Measurements from ENCODE around the gene TMEM117. TPM values are rescaled to one million over a fixed set of nuclear protein-coding genes. Genes with fewer than 3 reads are reported as not detected.
"Not testable (repeated sequence)": the region's sequence is repeated elsewhere in the genome, so short reads cannot be mapped to it uniquely, and the experiment has no call there.

TMEM117 gene
- total RNA-seq, 1 experiment from 2014 or later, result 12.0 TPM

GRCh38 chr12:44362947-44363346, 527.1 kb downstream of the TMEM117 start:
- DNase-seq (ENCODE audit: low read depth), result no peak
- in situ Hi-C loops (cut with HindIII; ENCODE audit: low pct_unique_long_range_greater_than_20kb, low sequenced_read_pairs), result no loop called here

DNA sequence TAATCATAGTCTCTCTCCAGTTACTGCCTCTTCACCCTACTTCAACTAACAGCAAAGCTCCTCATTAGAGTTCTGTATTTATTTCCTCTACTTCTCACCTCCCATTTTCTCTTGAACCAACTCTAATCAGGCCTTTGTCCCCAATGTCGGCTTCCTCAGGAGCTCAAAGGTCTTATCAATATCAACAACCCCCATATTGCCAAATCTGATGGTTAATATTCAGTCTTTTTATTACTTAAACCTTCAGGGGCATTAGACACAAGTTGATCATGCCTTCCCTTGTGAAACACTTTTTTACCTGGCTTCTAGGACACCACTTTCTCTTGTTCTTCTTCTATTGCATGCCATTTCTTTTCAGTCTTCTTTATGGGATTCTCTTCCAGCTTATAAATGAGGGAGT, 531.3 kb downstream of the TMEM117 start:
- in situ Hi-C loops (cut with HindIII; ENCODE audit: low pct_unique_long_range_greater_than_20kb, low sequenced_read_pairs), result no loop called here
- DNase-seq (ENCODE audit: low read depth), result no peak

GRCh38 chr12:44367916-44368315, 532.0 kb downstream of the TMEM117 start:
- DNase-seq (ENCODE audit: low read depth), result no peak
- in situ Hi-C loops (cut with HindIII; ENCODE audit: low pct_unique_long_range_greater_than_20kb, low sequenced_read_pairs), result no loop called here

GRCh38 chr12:44369998-44370397, 534.1 kb downstream of the TMEM117 start:
- no peak for DNase-seq (ENCODE audit: low read depth)
- in situ Hi-C loops (cut with HindIII; ENCODE audit: low pct_unique_long_range_greater_than_20kb, low sequenced_read_pairs), result no loop called here

DNA sequence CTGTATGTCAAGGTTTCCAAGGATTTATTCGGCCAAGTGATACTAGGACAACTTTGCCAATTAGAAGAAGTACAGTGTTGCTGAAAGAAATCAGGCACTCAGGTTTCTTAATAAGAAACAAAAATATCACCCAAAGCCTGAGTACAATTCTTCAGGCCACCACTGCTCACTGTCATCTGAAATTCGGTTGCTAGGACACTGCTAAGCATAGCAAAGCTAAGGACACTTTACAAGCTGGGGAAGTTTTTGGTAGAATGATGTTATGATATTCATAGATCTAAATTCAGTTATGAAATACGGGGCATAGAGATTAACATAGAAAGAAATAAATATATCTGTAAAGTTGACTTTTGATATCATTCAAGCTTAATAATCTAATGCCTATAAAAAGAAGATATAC, 535.1 kb downstream of the TMEM117 start:
- no peak for DNase-seq (ENCODE audit: low read depth)
- in situ Hi-C loops (cut with HindIII; ENCODE audit: low pct_unique_long_range_greater_than_20kb, low sequenced_read_pairs), result no loop called here

GRCh38 chr12:44372259-44372658, 536.4 kb downstream of the TMEM117 start:
- in situ Hi-C loops (cut with HindIII; ENCODE audit: low pct_unique_long_range_greater_than_20kb, low sequenced_read_pairs), result no loop called here
- DNase-seq (ENCODE audit: low read depth), result no peak

DNA sequence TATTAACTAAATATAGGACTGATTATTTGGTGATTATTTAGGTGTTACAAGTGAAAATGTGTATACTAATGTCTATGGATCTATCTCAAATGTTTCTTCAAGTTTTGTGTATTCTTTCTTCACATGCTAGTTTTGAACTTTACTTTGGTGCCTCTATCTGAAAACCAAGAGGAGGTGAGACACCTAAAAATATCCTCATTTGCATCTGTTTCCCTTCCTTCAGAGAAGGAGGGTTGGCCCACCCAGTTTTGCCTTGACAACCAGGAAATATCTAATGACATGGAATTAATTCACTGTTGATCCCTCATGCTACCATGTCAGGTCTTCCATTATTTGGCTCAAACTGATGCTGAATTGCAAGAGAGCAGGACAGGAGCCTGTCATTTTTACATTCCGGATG, 539.8 kb downstream of the TMEM117 start:
- in situ Hi-C loops (cut with HindIII; ENCODE audit: low pct_unique_long_range_greater_than_20kb, low sequenced_read_pairs), result no loop called here
- DNase-seq (ENCODE audit: low read depth), result no peak

DNA sequence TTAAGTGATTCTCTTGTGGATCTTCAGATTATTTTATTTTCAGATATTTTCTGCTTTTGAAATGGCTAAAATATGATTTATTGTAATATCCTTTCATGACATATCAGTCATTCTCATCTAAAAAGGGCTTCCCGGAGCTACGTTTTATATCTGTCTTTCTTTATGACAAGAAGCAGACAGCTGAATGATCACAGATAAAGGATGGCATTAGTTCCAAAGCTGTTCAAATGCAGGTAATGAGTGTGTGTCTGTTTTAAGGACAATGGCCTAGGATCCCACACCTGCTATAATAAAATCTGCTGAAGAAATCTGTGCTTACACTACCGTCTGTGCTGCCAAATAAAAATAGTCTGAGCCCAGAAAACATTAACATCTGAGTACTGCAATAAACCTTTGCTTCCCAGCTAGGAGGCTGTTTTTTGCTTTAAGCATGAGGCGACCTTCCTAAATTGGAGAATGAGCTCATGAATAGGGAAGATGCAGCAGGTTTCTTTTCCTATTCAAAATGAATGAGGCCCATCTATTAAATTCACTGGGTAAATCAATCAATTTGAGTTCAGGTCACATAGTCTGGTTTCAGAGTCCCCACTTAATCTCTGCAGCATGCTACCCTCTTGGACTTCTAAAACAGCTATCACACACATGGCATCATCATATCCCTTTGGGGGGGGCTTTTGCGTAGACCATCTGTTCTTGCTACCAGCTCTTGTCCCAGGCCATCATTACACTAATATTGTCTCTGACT, 541.7 kb downstream of the TMEM117 start:
- in situ Hi-C loops (cut with HindIII; ENCODE audit: low pct_unique_long_range_greater_than_20kb, low sequenced_read_pairs), result no loop called here
- DNase-seq (ENCODE audit: low read depth), result no peak

- DNase-seq (ENCODE audit: low read depth); in situ Hi-C loops (cut with HindIII; ENCODE audit: low pct_unique_long_range_greater_than_20kb, low sequenced_read_pairs): not testable (repeated sequence)
These were observed 543.2 kb downstream of the TMEM117 start for GRCh38 chr12:44379113-44379512.

- in situ Hi-C loops (cut with HindIII; ENCODE audit: low pct_unique_long_range_greater_than_20kb, low sequenced_read_pairs), result no loop called here
- DNase-seq (ENCODE audit: low read depth), result no peak
These were observed 544.0 kb downstream of the TMEM117 start for GRCh38 chr12:44379831-44380230.

GRCh38 chr12:44380861-44381260, 545.0 kb downstream of the TMEM117 start:
- no peak for DNase-seq (ENCODE audit: low read depth)
- in situ Hi-C loops (cut with HindIII; ENCODE audit: low pct_unique_long_range_greater_than_20kb, low sequenced_read_pairs), result no loop called here

GRCh38 chr12:44381341-44381740, 545.5 kb downstream of the TMEM117 start:
- no peak for DNase-seq (ENCODE audit: low read depth)
- in situ Hi-C loops (cut with HindIII; ENCODE audit: low pct_unique_long_range_greater_than_20kb, low sequenced_read_pairs), result no loop called here

DNA sequence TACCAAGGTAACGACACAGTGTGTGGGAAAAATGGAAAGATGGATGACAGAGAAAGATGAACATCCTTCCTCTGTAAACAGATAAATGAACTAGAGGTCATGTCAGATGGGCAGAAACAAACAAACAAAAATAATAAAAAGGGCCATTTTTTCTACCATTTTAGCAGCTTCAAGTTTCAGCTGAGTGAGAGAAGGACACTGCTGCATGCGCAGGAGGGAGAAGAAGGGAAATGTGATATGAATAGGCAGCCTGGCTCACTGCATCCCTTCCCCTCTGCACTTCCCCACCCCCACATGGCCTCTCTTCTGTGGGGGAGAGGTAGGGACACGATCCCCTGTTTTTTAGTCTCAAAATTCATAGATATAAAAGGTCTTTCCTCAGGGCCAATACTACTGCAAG, 548.3 kb downstream of the TMEM117 start:
- no peak for DNase-seq (ENCODE audit: low read depth)
- in situ Hi-C loops (cut with HindIII; ENCODE audit: low pct_unique_long_range_greater_than_20kb, low sequenced_read_pairs), result no loop called here

GRCh38 chr12:44385964-44386363, 550.1 kb downstream of the TMEM117 start:
- DNase-seq (ENCODE audit: low read depth), result no peak
- in situ Hi-C loops (cut with HindIII; ENCODE audit: low pct_unique_long_range_greater_than_20kb, low sequenced_read_pairs), result no loop called here

GRCh38 chr12:44387581-44387980, 551.7 kb downstream of the TMEM117 start:
- in situ Hi-C loops (cut with HindIII; ENCODE audit: low pct_unique_long_range_greater_than_20kb, low sequenced_read_pairs), result no loop called here
- DNase-seq (ENCODE audit: low read depth), result no peak

GRCh38 chr12:44389038-44389437, 553.2 kb downstream of the TMEM117 start:
- DNase-seq (ENCODE audit: low read depth), result no peak
- in situ Hi-C loops (cut with HindIII; ENCODE audit: low pct_unique_long_range_greater_than_20kb, low sequenced_read_pairs), result no loop called here

GRCh38 chr12:44389896-44390295, 554.0 kb downstream of the TMEM117 start:
- in situ Hi-C loops (cut with HindIII; ENCODE audit: low pct_unique_long_range_greater_than_20kb, low sequenced_read_pairs), result no loop called here
- no peak for DNase-seq (ENCODE audit: low read depth)

DNA sequence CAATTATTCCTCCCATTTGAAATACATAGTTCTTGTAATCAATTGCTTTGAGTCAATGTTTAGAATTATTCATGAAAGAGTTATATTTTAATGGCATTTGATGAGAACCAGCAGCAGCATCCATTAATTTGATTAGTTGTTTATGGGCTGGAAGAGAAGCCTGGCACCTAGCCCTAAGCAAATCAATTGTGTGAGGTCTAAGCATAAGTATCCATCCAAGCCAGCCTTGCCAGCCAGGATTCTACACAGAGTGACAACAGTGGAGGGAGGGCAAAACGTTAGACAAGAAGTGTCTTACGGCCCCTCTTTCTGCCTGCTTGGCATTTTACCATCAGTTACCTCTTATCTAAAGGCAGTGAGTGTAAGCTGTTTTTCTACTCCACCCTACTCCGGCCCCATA, 561.8 kb downstream of the TMEM117 start:
- in situ Hi-C loops (cut with HindIII; ENCODE audit: low pct_unique_long_range_greater_than_20kb, low sequenced_read_pairs), result no loop called here
- DNase-seq (ENCODE audit: low read depth), result no peak

GRCh38 chr12:44403185-44403584, 567.3 kb downstream of the TMEM117 start:
- in situ Hi-C loops (cut with HindIII; ENCODE audit: low pct_unique_long_range_greater_than_20kb, low sequenced_read_pairs), result no loop called here
- no peak for DNase-seq (ENCODE audit: low read depth)

DNA sequence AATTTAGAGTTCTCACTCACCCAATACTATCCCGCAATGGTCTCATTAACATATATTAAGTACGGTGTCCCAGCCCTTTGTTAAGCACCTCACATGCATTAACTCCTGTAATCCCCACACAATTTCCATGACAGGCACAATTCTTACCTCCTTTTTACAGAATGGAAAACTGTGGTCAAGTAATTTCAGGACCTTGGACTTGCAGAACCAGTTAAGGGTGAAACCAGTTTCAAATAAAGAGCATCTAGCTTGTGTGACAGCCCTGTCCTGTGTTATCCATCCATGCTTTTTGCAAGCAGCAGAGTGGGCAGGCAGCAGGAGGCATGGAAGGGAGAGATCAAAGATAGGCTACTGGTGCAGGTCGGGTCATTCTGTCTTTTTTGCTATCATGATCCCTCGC, 569.4 kb downstream of the TMEM117 start:
- in situ Hi-C loops (cut with HindIII; ENCODE audit: low pct_unique_long_range_greater_than_20kb, low sequenced_read_pairs), result no loop called here
- DNase-seq (ENCODE audit: low read depth), result no peak

All from Caki2 (cell line).